NCI-H146 treated with DMSO at 0.1 percent for 48 hours (cell line): ENCODE results near the gene PTPN20.

Experiments
- DNase-seq: peaks from one replicate; lab custom pipeline; 2025; ENCODE audit not compliant: unreplicated experiment; lab: John Stamatoyannopoulos, UW

Gene PTPN20

DNA sequence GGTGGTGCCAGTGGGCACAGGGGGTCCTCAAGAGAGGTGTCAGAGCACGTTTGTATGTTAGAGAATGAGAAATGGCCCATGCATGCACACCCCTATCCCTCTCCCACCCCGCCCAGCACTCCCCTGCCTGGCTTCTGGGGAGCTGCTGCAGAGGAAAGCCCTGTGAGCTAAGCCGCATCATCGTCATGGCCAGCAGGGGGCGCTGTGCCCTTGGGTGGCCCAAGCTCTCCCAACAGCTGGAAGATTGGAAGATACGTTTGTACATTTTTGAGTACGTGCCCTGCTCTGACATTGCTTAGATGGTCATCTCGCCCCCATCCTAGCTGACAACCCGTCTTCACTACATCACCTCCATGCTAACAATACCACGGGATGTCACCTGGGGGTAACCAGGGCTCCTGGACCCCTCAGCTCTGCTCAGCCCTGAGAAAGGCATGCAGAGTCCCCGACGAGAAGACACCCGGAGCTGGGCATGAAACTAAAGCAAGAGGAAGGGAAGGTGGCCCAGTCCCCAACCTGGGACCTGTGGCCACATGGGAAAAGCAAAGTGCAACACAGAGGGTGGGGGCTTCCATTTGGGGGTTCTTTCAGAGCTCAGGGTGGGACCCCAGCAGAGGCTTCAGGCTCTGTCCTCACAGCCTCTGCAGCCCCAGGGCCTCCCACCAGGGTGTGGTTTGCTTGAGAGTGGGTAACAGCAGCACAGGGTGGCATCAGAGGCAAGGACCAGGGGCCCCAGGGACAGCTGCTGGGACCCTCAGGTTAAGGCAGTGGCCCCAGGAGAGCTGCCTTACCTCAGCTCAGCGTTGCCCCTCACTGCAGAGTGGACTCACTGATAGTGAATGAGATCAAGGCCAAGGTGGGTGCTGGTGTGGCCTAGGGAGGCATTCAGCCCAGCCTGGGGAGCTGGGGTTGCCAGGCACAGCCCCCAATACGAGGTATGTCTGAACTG, 136.6 kb downstream of the PTPN20 start:
- DNase-seq, result no peak

DNA sequence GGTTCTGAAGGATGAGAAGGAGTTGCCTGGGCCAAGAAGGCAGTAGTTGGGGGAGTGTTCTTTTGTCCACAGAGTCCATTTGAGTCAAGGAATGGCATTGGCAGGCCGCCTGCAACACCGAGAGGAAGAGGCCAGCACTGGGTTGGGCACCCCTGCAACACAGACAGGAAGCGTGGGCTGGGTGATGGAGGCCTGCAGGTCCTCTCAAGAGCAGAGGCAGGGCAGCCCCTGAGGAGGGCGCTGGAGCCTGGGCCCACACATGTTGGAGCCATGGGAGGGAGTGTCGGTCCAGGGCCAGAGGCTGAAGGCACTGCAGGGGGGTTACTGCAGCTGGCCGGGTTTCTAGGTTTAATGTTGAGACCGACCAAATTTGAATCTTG, 137.3 kb downstream of the PTPN20 start:
- no peak for DNase-seq

DNA sequence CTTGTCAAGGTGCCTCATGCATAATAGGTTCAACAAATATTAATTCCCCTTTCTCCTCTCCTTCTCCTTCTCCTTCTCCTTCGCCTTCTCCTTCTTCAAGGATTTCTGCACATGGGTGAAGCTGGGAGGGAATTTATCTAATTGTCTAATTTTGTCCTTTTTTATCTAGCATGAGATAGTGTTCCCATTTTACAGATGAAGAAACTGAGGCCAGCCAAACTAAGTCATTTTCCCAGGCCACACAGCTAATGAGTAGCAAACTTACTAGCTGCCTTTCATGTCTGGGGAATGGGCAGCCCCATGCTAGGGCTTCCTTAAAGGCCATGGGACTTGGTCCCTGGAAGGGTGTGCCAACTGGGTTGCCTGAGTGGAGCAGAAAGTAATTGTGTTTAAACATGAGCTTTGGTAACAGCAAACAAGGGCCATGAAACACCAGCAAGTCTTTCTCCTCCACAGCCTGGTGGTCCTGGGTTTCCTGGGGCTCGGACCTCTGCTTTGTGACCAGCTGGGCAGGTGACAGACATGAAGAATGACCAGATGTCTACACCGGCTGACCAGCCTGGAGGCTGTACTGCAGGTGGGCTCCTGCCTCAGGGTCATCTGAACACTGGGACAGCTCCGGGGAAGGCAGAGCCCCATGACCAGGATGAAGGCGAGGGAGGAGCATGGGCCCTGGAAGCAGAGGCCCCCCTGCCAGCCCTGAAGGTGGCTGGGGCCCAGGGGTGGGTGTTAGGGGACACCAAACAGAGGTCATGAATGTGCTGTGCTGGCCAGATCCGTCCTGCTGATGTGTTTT, 138.0 kb downstream of the PTPN20 start:
- no peak for DNase-seq

DNA sequence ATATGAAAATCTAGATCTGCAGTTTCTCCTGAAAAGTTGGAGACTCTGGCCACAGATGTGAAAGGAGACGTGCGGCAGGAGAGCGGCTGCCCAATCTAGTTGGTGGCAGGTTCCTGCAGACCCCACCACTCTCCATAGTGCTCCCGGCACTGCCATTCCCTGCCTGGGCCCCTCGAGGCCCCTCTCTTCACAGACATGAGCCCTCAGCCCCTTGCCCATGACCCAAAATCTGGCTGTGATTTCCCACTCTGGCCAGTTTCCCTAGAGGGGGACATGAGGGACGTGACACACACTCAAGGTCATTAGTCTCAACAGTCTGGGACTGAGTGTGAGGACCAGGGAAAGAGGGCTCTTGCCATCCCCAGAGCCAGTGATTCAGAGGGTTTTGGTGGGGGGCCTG, 138.7 kb downstream of the PTPN20 start:
- no peak for DNase-seq

GRCh38 chr10:47050618-47051455, 139.6 kb downstream of the PTPN20 start:
- no peak for DNase-seq

DNA sequence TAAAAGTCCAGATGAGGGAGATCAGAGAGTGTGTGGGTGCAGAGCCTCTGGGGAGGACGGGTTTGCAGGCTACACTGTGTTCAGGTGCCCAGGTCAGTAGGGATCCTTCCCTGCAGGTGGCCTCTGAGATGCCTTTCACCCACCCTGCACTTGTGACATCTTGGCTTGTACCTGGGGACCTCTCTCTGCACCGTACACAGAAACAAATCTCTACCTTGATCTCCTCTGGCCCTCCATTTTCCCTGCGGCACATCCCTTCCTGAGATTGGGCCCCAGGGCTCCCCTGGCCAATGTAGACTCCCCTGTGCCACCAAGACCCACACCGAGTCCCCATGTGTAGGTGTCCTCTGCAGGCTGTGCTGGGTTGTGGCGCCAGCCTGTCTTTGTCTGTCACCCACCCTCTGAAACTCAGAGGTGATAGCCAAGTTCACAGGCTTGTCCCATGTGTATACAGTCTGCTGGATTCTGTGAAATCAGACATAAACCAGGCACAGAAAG, 140.6 kb downstream of the PTPN20 start:
- no peak for DNase-seq
